CD4-positive, alpha-beta T cell treated with Interleukin-21 for 1 hour (primary cell): Measurements from ENCODE around the gene SLC5A3.

ENCODE experiments used
- DNase-seq: peaks from one replicate; pipeline ENCODE4 v3.0.0-alpha.2; 2020

The SLC5A3 gene

DNA sequence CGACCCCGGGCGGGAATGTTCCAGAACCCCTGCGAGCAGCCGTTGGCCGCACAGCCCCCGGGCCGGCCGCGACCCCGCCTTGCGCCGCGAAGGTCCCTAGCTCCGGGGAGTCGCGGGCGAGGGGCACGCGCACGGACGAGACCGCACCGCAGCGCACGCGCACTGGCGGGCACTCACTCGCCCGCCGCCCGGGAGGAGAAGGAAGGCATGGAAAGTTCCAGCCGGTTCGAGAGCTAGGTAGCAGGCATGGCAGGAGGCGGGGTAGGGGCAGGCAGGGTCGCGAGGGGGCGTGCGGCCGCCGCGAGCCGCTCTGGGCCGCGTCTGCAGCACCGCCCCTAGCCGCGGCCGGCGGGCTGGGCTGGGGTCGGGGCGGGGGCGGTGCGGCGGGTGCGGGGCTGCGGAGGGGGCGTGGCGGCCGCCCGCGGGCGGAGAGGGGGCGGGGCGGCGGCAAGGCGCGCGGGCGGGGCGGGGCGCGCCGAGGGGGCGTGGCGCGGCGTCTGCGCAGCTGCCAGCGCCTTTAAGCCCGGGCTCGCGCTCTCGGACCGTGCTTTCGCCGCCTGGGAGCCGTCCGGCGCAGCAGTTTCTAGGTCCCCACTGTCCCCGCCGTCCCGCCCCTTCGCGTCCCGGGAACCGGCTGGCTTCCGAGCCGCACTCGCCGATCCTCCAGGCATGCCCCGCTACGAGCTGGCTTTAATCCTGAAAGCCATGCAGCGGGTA, at the start of gene SLC5A3, which contains the start of gene MRPS6:
TSS of gene SLC5A3 (plus strand) at position 547 of the 717 bp plus-strand sequence. CDS start 21,621 bp downstream, outside the sequence.
TSS of gene MRPS6 (plus strand) at position 547 of the 717 bp plus-strand sequence. CDS start at position 670, 123 bp downstream.
- DNase-seq: peak; percentile 77

DNA sequence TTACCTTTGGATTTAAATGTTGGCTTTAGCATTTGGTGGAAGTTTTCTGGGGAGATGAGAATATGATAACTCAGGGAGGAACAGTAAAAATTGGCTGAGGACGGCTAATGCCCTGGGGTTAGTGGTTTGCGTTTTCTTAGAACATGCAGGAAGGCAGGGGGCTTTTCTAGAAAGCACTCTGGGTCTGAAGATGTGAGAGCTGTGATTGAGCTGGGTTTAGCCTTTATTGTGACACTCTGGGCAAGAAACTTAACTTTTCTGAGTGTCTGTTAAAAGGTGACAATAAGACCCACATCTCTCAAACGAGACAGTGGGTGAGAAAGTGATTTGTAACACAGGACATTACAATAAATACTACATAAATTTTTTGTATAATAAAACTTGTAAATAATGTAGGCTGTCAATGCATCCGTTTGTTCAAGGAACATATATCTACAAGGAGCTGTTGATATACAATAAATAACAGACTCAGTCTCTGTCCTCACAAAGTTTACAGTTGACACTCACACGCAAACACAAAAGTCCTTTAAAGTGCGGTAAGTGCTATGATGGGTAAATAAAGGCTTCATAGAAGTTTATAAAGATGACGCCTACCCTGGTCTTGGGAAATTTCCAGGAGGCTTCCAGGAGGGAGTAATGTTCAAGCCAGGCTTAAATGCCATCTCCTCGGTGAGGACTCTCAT, 49.5 kb upstream of the SLC5A3 start:
- no peak for DNase-seq

DNA sequence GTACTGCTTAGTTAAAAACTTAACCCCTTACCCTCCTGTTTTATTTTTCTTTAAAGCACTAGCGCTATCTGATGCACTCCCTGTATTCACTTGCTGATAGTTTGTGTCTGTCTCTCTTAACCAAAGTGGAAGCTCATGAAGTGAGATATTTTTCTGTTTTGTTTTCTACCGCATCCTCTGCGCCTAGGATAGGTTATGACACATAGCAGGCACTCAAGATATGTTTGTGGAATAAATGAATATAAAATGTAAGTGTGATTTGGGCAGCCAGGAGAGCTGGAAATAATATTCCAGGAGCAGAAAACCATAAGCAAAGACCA, 49.0 kb upstream of the SLC5A3 start:
- DNase-seq: no peak

DNA sequence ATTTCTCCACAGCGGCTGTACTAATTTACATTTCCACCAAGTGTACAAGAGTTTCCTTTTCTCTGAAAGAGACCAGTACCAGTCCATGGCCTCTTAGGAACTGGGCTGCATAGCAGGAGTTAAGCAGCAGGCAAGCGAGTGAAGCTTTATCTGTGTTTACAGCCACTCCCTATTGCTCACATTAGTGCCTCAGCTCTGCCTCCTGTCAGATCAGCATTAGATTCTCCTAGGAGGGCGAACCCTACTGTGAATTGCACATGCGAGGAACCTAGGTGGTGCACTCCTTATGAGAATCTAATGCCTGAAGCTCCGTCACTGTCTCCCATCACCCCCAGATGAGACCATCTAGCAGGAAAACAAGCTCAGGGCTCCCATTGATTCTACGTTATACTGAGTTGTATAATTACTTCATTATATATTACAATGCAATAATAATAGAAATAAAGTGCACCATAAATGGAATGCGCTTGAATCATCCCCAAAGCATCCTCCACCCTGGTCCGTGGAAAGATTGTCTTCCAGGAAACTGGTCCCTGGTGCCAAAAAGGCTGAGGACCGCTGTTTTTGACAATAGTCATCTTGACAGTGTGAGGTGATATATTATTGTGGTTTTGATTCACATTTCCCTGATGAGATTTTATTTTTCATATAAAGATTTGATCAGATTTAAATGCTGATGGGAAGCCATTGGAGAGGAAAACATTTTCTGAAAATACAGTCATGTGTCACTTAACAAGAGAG, 45.5 kb upstream of the SLC5A3 start:
- no peak for DNase-seq

DNA sequence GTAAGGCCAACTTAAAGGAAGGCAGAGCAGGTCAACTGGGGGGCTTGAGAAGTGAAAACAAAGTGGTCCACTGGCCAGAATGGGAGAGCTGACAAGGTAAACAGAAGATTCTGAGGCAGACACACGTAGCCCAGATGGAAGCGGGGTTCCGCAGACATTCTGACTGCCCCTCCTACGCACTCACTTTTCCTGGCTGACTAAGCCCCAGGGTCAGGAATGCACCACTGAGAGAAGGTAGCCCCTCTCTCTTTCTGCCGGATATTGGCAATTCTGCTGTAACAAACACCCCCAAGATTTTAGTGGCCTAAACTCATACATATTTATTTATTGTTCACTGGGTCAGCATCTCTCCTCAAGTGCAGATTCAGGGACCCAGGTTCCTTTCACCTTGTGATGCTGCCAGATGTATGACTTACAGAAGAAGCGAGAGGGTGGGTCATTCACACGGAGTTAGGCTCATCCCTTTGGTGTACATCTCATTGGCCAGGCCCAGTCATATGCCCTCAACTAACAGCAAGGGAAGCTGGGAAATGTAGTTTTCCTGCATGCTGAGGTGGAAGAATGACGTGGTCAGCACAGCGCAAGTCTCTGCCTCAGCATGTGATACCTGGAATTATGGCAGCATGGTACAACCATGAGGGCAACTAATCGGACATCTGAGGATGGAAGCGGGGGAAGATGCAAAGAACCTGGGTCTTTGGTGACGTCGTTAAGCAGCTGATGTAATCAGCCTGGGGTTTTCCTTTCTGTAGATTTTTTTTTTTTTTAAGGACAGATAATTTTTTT, 43.4 kb upstream of the SLC5A3 start:
- peak; percentile 68 for DNase-seq

DNA sequence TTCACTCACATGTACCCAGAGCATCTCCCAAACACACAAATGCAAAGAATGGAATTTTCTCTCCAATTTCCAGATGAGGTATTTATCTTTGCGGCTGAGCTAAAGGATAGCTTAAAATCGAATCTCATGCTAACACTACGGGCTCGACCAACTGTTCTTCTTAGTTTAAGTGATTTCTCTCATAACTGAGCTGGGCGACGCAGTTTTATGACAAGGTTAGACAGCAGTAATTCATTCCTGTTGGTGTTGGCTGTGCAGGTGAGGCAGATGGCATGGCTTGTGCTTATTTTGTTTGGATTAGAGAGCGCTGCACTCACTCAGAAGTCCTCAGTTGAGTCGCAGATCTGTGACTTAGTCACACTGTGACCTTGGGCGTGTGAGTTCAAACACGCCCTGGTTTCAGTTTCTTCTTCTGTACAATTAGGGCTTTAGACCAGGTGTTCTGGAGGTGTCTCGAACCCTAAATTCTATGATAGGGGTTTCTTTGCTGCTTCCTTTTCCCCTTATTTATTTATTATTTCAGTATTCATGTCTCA, 41.5 kb upstream of the SLC5A3 start:
- no peak for DNase-seq

DNA sequence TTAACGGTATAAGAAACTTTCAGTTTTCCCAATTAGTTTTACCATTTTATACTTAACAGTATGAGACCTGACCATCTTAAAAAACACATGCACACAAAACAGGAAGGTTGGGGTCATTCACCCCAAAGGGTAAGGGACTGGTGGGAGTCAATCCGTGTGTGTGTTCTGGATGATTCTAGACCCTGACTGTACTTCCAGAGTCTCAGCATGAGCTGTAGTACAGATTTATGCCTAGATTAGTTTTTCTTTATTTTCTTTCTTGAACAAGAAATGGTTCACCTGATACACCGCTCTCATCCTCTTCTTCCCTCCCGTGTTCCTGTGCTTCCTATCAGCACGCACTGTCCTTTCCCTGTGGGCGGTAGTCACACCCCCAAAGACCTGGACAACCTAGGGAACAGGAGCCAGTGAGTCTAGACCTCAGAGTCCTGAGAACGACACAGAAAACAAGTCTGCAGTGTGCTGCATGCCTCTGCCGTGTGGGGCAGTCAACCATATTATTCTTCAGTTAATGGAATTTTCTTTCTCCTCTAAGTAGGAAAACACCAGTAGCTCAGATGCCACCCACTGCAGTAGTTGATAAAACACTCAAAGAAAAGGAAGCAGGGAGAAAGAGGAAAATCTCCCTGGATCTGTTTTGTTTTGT, 38.9 kb upstream of the SLC5A3 start:
- DNase-seq: no peak

DNA sequence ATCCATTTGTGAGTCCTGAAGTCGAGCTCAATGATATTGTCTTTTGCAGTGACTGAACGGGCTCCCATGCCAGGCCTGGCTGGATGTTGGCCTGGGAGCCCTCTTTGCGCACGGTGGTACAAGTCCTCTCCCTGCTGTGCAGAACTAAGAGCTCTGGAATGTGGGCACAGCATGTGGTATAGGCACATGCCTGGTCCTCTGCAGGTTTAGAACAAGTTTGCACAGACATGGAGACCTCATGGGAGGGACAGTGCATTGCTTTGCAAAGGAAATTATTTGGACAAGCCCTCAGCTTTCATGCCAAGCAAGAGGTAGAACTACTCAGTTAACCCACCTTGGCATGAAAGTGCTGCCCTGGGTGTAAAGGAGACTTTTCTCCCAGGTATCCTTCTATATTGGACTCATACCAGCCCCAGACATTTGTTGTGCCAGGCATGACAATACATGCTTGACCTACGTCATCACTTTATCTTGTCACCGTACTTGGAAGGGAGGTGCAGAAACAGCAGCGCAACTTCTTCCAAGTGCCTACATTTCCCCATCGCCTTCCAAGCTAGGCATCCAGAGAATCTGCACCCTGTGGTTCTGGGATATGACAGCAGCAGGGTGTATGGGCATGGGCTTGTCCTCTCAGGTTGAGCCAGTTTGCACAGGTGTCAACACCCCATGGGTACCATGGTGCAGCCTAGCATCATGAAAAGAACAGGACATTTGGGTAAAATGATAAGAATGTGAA, 37.6 kb upstream of the SLC5A3 start:
- no peak for DNase-seq

DNA sequence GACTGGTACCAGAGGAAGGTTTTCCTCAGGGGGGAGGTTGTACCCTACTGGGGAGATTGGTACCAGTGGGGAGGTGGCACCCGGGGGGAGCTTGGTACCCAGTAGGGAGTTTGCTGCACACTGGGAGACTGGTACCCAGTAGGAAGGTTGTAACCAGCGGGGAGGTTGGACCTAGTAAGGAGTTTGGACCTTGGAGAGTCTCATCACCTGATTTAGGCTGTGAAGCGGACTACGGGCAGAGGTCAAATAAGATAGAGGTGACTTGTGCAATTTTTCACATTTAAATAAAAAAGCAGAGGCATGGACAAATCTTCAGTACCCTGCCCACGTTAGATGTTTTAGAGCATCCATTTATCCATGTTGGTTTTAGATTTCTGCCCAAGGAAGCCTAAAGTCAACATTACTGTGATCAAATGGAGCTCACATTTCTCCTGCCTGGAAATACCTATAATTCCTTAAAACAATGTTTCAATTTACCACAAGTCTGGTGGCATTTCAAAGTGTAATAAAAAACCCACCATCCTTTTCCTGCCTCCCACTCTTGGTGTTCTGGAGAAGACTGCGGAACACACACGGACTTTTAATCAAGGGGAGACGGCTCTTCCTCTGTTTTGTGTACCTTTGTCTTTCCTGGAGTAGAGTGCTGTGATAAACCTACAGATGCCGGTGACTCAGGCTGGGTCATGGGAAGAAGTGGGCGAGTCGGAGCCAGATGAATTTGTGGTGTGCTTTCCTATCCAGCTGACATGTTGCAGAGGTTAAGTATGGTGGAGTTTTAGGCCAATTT, 36.2 kb upstream of the SLC5A3 start:
- DNase-seq: no peak

DNA sequence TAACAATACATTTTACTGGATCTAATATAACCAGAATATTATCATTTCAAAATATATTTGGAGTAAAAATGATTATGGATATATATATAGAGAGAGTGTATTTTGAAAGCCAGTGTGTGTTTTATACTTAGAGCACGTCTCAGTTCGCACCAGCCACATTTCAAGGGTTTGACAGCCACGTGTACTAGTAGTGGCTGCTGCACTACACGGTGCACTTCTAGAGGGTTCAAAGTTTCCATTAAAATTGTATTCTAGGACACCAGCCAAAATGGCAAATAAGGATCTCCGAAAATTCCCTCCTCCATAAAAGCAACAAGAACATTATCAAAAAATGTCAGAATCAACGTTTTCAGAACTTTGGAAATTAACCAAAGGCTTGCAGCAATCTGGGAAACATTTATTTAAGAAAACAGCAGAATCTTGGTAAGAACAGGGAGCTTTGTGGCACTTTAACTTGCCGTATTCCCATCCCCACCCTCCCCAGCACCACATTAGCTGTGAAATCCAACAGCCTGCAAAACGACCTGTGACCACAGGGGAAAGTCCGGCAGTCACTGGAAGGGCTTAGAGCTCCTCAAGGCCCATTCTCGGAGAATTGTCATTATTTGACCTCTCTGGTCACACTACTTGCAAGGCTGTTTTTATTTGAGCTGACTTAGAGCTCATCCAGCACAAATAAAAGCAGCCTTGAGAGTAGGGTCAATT, 33.5 kb upstream of the SLC5A3 start:
- no peak for DNase-seq

DNA sequence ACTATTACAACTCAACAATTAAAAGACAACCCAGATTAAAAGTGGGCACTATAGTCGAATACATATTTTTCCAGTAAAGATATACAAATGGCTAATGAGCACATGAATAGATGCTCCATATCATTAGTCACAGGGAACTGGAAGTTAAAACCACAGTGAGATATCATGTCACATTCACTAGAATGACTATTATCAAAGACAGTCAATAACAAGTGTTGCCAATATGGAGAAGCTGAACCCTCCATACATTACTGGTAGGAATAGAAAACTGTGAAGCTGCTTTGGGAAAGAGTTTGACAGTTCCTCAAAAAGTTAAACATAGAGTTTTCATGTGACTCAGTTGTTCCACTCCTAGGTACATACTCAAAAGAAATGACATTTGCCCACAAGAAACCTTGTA, 30.6 kb upstream of the SLC5A3 start:
- DNase-seq: no peak

DNA sequence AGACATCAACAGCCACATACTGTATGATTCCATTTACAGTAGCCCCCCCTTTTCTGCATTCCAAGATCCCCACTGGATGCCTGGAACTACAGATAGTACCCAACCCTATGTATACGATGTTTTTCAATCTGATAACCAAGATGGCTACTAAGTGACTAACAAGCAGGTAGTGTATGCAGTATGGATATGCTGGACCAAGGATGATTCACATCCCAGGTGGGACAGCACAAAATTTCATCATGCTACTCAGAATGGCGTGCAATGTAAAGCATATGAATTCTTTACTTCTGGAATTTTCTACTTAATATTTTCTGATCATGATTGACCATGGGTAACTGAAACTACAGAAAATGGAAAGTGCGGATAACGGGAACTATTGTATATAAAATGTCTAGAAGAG, 30.0 kb upstream of the SLC5A3 start:
- no peak for DNase-seq

DNA sequence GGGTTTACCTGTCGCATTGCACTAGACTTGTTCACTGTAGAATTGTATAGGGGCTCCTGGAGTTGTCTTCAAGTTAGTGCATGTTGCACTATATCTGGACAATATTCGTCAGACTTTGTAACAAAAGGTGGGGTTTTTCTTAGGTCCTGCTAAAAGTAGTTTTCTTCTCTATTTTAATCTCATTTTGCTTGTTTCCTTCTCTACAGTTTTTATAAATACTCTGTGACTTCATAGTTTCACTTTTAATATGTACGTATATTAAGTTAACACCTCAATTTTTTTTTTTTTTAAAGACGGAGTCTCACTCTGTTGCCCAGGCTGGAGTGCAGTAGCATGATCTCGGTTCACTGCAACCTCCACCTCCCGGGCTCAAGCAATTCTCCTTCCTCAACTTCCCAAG, 26.5 kb upstream of the SLC5A3 start:
- DNase-seq: peak; percentile 5

DNA sequence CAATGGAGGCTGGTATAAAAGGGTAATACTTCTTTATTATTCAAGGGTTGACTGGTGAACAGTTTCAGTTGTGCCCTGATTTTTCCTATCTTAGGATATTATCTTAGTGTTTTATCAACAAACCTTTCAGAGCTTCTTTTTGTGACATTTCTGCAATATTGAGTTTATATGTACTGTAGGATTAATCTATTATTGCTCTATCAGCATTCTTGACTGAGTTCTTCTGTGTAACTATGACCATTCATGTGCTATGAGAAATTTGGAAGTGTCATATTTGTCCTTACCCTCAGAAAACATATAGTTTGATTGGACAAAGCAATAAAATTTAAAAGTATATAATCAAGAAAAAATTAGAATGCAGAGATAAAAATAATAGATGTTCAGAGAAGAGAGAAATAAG, 25.5 kb upstream of the SLC5A3 start:
- no peak for DNase-seq

DNA sequence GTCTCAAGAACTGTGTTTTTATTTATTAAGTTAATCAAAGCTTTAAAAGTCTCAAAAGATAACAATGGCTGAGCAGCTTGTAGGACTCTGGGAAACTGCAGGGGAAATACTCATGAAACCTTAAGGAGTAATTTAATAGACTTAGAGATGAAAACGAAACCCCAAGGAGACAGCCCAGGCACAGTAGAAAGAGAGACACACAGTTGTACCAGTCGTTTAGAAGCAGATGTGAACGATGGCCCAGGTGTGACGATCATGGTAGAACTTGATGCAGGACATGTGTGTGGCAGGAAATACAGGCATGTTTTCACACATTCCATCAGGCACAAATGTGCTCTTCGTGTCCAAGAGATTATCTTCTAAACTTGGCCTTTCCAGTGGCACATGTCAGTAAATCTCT, 21.2 kb upstream of the SLC5A3 start:
- DNase-seq: no peak

DNA sequence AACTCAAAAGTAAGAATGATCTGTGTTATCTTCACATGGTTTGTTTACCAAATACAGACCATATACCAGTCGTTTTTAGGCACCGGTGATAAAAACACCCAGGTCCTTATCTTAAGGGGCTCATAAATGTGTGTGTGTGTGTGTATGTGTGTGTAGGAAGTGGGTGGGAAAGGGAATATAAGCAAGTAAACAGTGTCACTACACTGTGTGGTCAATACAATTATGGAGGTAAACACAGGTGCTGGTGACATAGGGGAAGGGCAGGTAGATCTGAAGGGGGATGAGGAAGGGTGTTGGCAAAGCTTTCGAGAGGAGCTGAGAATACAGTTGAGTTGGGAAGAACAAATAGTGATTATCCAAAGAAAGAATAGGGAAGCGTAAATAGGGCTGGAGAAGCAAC, 19.1 kb upstream of the SLC5A3 start:
- no peak for DNase-seq

DNA sequence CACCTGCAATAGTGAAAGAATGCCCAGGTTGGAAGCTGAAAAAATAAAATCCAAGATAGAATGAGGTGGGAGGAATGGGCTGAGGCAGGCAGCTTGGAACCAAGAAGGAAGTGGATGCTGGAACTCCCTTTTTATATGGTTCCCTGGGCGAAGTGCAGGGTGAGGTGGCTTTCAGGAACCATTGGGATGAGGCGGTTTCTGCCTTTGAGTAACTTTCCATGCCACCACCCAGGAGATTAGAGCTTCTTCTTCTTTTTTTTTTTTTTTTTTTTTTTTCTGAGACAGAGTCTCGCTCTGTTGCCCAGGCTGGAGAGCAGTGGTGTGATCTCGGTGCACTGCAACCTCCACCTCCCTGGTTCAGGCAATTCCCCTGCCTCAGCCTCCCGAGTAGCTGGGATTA, 17.8 kb upstream of the SLC5A3 start:
- no peak for DNase-seq

DNA sequence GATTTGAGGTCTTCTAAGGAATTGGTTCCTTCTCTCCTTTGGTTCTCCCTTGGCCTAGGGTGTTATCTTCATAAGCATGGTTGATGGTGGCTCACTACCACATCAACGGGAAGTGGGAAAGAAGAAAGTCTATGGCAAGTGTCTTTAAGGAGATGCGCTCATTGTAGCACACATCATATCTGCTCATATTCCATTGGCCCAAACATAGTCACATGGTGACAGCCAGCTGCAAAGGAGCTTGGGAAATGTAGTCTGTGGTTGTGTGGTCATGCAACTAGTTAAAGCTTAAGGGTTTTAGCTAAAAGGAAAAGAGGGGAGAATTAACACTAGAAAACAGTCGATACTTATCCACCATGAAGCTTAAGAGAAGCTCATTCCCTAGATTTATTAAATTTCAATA, 11.4 kb upstream of the SLC5A3 start:
- no peak for DNase-seq

DNA sequence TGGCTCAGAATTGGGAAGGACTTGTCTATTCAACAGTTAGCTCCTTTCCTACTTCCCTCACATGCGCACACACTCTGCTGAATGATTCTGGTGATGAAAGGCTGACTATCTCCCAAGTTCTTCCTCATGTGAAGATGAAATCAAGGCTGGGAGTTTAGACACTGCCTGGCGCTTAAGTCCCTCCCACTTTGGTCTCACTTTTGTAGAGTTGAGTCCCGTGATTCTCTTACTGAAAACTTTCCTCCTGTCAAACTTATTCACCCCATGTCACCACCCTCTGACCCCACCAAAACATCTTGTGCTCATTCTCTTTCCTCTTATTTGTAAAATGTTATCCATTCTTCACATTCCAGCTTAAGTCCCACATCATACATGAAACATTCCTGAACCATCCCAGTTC, 8.4 kb upstream of the SLC5A3 start:
- no peak for DNase-seq

DNA sequence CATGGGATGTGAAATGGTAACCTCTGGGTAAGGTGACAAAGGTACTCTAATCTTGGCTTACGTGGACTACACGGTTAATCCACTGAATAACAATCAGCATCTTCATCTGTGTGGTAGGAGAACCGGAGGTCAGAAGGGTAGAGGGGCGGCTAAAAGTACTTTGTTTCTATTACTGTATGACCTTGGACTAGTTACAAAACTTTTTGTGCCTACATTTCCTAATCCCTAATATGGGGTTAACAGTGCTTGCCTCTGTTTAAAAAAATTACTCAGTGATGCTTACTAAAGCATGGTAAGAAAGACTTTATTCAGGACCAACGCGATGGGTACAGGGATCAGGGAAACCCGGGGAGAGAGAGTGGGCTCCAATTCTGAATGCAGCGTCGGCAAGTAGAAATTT, 1.7 kb upstream of the SLC5A3 start:
- no peak for DNase-seq
